ENCODE results near the gene CHMP6. TPM values are rescaled to one million over a fixed set of nuclear protein-coding genes. Genes with fewer than 3 reads are reported as not detected.

The CHMP6 gene
- total RNA-seq, 1 donor from 2014 or later = 31.1 TPM

GRCh38 chr17:81006891-81007290, 15.2 kb downstream of the CHMP6 start:
- Mint-ChIP-seq H3K27ac (ENCODE audit: unreplicated experiment) (no peak overlapping the region), H3K4me1 (ENCODE audit: unreplicated experiment) (peaks cover 11% of the 10 kb centered on the region)

GRCh38 chr17:81008140-81008539, 16.5 kb downstream of the CHMP6 start:
- H3K4me3 Mint-ChIP-seq (ENCODE audit: unreplicated experiment) = no peak overlapping the region
- no peak overlapping the region for H3K27ac Mint-ChIP-seq (ENCODE audit: unreplicated experiment)
- peaks cover 11% of the 10 kb centered on the region for H3K4me1 Mint-ChIP-seq (ENCODE audit: unreplicated experiment)
- peaks cover 6% of the 10 kb centered on the region for H3K9me3 Mint-ChIP-seq (ENCODE audit: unreplicated experiment)
- H3K27me3 Mint-ChIP-seq (ENCODE audit: unreplicated experiment) = peaks cover 32% of the 10 kb centered on the region
- no peak for TF ChIP-seq CTCF (IDR thresholded peaks at IDR 0.05)
- no peak for DNase-seq (ENCODE audit: extremely low spot score, unreplicated experiment)
- peaks cover 4% of the 10 kb centered on the region for H3K36me3 Mint-ChIP-seq (ENCODE audit: unreplicated experiment)

More at GRCh38 chr17:81006891-81007290, 15.2 kb downstream of the CHMP6 start:
- Mint-ChIP-seq H3K36me3 (ENCODE audit: unreplicated experiment) (peaks cover 4% of the 10 kb centered on the region), H3K9me3 (ENCODE audit: unreplicated experiment) (peaks cover 6% of the 10 kb centered on the region), H3K27me3 (ENCODE audit: unreplicated experiment) (peaks cover 40% of the 10 kb centered on the region), H3K4me3 (ENCODE audit: unreplicated experiment) (no peak overlapping the region)
- no peak for TF ChIP-seq CTCF (IDR thresholded peaks at IDR 0.05)
- no peak for DNase-seq (ENCODE audit: extremely low spot score, unreplicated experiment)

DNA sequence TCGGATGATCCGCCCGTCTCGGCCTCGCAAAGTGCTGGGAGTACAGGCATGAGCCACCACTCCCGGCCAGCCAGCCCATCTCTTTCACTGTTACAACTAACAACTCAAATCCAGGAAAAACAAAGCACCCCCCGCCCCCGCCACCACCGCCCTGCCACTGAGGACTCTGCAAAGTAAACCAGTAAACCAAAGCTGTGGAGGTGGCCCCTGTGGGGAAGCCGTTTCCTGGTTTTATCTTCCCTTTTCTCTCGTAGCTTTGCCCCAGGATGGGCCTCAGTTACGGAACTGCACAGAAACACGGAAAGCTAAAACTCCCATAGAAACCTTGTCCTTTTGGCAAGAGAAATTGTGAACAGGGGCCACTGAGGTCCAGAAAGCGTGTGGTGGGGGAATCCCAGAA, 17.5 kb downstream of the CHMP6 start:
- H3K9me3 Mint-ChIP-seq (ENCODE audit: unreplicated experiment) = peaks cover 6% of the 10 kb centered on the region
- DNase-seq (ENCODE audit: extremely low spot score, unreplicated experiment) = no peak
- no peak for TF ChIP-seq CTCF (IDR thresholded peaks at IDR 0.05)
- H3K4me1 Mint-ChIP-seq (ENCODE audit: unreplicated experiment) = peaks cover 5% of the 10 kb centered on the region
- H3K27me3 Mint-ChIP-seq (ENCODE audit: unreplicated experiment) = peaks cover 26% of the 10 kb centered on the region
- H3K27ac Mint-ChIP-seq (ENCODE audit: unreplicated experiment) = no peak overlapping the region
- peaks cover 4% of the 10 kb centered on the region for H3K36me3 Mint-ChIP-seq (ENCODE audit: unreplicated experiment)
- H3K4me3 Mint-ChIP-seq (ENCODE audit: unreplicated experiment) = no peak overlapping the region

GRCh38 chr17:81010935-81011334, 19.3 kb downstream of the CHMP6 start:
- H3K36me3 Mint-ChIP-seq (ENCODE audit: unreplicated experiment) = peaks cover 10% of the 10 kb centered on the region
- H3K9me3 Mint-ChIP-seq (ENCODE audit: unreplicated experiment) = peaks cover 6% of the 10 kb centered on the region
- no peaks in the 10 kb centered on the region for H3K4me1 Mint-ChIP-seq (ENCODE audit: unreplicated experiment)
- TF ChIP-seq CTCF (IDR thresholded peaks at IDR 0.05) = no peak
- DNase-seq (ENCODE audit: extremely low spot score, unreplicated experiment) = no peak
- H3K4me3 Mint-ChIP-seq (ENCODE audit: unreplicated experiment) = no peak overlapping the region
- peaks cover 20% of the 10 kb centered on the region for H3K27me3 Mint-ChIP-seq (ENCODE audit: unreplicated experiment)
- no peak overlapping the region for H3K27ac Mint-ChIP-seq (ENCODE audit: unreplicated experiment)

DNA sequence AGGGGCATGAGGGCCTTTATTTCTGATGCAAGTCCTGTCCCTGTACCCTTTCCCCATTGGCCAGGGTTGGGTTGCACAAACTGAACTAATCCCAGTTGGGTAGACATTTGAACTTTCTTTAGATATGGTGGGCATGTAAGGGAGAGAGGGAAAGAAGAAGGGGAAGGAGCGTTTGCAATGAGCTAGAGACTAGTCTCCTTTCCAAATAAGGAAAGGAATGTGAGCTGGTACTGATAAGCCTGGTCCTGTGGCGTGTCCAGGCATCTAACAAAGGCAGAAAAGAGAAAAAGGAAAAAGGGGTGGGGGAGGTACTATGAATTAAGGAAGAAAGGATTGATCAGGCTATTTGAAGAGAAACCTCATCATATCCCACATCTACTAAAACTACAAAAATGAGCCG, 20.3 kb downstream of the CHMP6 start:
- H3K9me3 Mint-ChIP-seq (ENCODE audit: unreplicated experiment) = peaks cover 6% of the 10 kb centered on the region
- no peaks in the 10 kb centered on the region for H3K4me1 Mint-ChIP-seq (ENCODE audit: unreplicated experiment)
- H3K27me3 Mint-ChIP-seq (ENCODE audit: unreplicated experiment) = peaks cover 11% of the 10 kb centered on the region
- no peak overlapping the region for H3K4me3 Mint-ChIP-seq (ENCODE audit: unreplicated experiment)
- H3K27ac Mint-ChIP-seq (ENCODE audit: unreplicated experiment) = no peak overlapping the region
- DNase-seq (ENCODE audit: extremely low spot score, unreplicated experiment) = no peak
- TF ChIP-seq CTCF (IDR thresholded peaks at IDR 0.05) = no peak
- peaks cover 12% of the 10 kb centered on the region for H3K36me3 Mint-ChIP-seq (ENCODE audit: unreplicated experiment)
